RWPE2 (cell line): ENCODE data around the gene EIF4E2.

Experiments used
- ATAC-seq: fragments of 200-7000 bp; cut with Tn5 transposase; 3 replicates; pipeline ENCODE4 v1.9.1; 2021; ENCODE audit warnings: low read depth
- DNase-seq: peaks from one replicate; pipeline ENCODE4 v3.0.0-alpha.2; 2020; ENCODE audit warnings: low spot score
- H3K27ac ChIP-seq: fragments of 450-650 bp; 2 replicates; pipeline ENCODE4 v1.5.1; 2017; ENCODE audit warnings: mild to moderate bottlenecking; ENCODE audit not compliant: poor library complexity, severe bottlenecking
- H3K27me3 ChIP-seq: fragments of 250-450 bp; sonication (Bioruptor Pico); 2 replicates; pipeline ENCODE4 v1.5.1; 2021; ENCODE audit warnings: mild to moderate bottlenecking, moderate library complexity; ENCODE audit not compliant: insufficient read depth, poor library complexity, severe bottlenecking
- H3K36me3 ChIP-seq: fragments of 250-450 bp; sonication (Bioruptor Pico); 2 replicates; pipeline ENCODE4 v1.5.1; 2020; ENCODE audit warnings: low read depth, mild to moderate bottlenecking, moderate library complexity
- H3K4me1 ChIP-seq: fragments of 250-450 bp; sonication (Bioruptor Pico); 2 replicates; pipeline ENCODE4 v1.5.1; 2021; ENCODE audit warnings: mild to moderate bottlenecking, moderate library complexity; ENCODE audit not compliant: insufficient read depth, poor library complexity, severe bottlenecking
- H3K4me3 ChIP-seq: fragments of 250-450 bp; sonication (Bioruptor Pico); 2 replicates; pipeline ENCODE4 v1.5.1; 2021; ENCODE audit warnings: mild to moderate bottlenecking, moderate library complexity; ENCODE audit not compliant: severe bottlenecking
- H3K9me3 ChIP-seq: fragments of 250-450 bp; sonication (Bioruptor Pico); 2 replicates; pipeline ENCODE4 v1.5.1; 2021; ENCODE audit warnings: mild to moderate bottlenecking, moderate library complexity; ENCODE audit not compliant: severe bottlenecking
- CTCF ChIP-seq: fragments of 450-650 bp; IDR thresholded peaks from one replicate; pipeline ENCODE4 v1.5.1; 2017; ENCODE audit warnings: mild to moderate bottlenecking, moderate library complexity; ENCODE audit not compliant: poor library complexity, severe bottlenecking

Gene EIF4E2

GRCh38 chr2:232584238-232584637, 33.7 kb downstream of the EIF4E2 start:
- ATAC-seq (no peak), DNase-seq (no peak)
- no peaks in the 10 kb centered on the region for H3K9me3 ChIP-seq

GRCh38 chr2:232586943-232587505, 36.5 kb downstream of the EIF4E2 start:
- Histone ChIP-seq H3K36me3 (no peaks in the 10 kb centered on the region), H3K27me3 (no peaks in the 10 kb centered on the region), H3K9me3 (no peaks in the 10 kb centered on the region), H3K4me1 (peaks cover 18% of the 10 kb centered on the region), H3K27ac (no peak overlapping the region), H3K4me3 (no peak overlapping the region)
- no peak for DNase-seq
- no peak for ATAC-seq
- TF ChIP-seq CTCF, result no peak

More at GRCh38 chr2:232584238-232584637, 33.7 kb downstream of the EIF4E2 start:
- H3K27ac ChIP-seq, result no peak overlapping the region
- peaks cover 8% of the 10 kb centered on the region for H3K4me1 ChIP-seq
- H3K4me3 ChIP-seq, result no peak overlapping the region
- TF ChIP-seq CTCF, result no peak
- no peaks in the 10 kb centered on the region for H3K36me3 ChIP-seq
- H3K27me3 ChIP-seq, result no peaks in the 10 kb centered on the region

- TF ChIP-seq CTCF, result no peak
- Histone ChIP-seq H3K27ac (no peak overlapping the region), H3K36me3 (no peaks in the 10 kb centered on the region), H3K9me3 (no peaks in the 10 kb centered on the region), H3K4me3 (no peak overlapping the region), H3K27me3 (no peaks in the 10 kb centered on the region), H3K4me1 (peaks cover 23% of the 10 kb centered on the region)
- DNase-seq (no peak), ATAC-seq (no peak)
These were observed 37.0 kb downstream of the EIF4E2 start for GRCh38 chr2:232587512-232587911.

- H3K27me3 ChIP-seq, result no peaks in the 10 kb centered on the region
- peaks cover 27% of the 10 kb centered on the region for H3K4me1 ChIP-seq
- DNase-seq (no peak), ATAC-seq (no peak)
- H3K36me3 ChIP-seq, result no peaks in the 10 kb centered on the region
- H3K9me3 ChIP-seq, result no peaks in the 10 kb centered on the region
- no peak overlapping the region for H3K4me3 ChIP-seq
- no peak overlapping the region for H3K27ac ChIP-seq
- no peak for TF ChIP-seq CTCF
These were observed 37.5 kb downstream of the EIF4E2 start for GRCh38 chr2:232588031-232588430.
